ENCODE results near the gene DAAM1.

DNA sequence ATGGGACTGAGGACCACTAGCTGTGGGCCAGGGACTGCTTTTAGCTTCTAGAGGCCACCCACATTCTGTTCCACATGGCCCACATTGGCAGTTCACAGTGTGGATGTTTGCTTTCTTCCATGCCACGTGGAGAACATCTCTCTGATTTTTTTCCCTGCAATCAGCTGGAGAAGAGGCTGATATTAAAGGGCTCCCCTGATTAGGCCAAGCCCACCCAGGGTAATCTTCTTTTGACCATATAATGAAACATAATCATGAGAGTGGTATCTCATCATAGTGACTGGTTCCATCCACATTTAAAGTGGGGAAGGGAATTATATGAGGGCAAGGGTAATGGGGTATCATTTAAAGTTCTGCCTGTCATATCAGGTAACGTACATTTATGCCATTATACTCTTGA is 15.8 kb downstream of the DAAM1 start:
- TF ChIP-seq, protein P1, sequence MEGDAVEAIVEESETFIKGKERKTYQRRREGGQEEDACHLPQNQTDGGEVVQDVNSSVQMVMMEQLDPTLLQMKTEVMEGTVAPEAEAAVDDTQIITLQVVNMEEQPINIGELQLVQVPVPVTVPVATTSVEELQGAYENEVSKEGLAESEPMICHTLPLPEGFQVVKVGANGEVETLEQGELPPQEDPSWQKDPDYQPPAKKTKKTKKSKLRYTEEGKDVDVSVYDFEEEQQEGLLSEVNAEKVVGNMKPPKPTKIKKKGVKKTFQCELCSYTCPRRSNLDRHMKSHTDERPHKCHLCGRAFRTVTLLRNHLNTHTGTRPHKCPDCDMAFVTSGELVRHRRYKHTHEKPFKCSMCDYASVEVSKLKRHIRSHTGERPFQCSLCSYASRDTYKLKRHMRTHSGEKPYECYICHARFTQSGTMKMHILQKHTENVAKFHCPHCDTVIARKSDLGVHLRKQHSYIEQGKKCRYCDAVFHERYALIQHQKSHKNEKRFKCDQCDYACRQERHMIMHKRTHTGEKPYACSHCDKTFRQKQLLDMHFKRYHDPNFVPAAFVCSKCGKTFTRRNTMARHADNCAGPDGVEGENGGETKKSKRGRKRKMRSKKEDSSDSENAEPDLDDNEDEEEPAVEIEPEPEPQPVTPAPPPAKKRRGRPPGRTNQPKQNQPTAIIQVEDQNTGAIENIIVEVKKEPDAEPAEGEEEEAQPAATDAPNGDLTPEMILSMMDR (IDR thresholded peaks at IDR 0.05): no peak
- no peak for TF ChIP-seq KDM5A (IDR thresholded peaks at IDR 0.05)
- no peak for TF ChIP-seq CEBPB (IDR thresholded peaks at IDR 0.05)
- TF ChIP-seq MAZ (IDR thresholded peaks at IDR 0.05; ENCODE audit: borderline replicate concordance, low read depth, low read length): no peak
- TF ChIP-seq, protein P2, sequence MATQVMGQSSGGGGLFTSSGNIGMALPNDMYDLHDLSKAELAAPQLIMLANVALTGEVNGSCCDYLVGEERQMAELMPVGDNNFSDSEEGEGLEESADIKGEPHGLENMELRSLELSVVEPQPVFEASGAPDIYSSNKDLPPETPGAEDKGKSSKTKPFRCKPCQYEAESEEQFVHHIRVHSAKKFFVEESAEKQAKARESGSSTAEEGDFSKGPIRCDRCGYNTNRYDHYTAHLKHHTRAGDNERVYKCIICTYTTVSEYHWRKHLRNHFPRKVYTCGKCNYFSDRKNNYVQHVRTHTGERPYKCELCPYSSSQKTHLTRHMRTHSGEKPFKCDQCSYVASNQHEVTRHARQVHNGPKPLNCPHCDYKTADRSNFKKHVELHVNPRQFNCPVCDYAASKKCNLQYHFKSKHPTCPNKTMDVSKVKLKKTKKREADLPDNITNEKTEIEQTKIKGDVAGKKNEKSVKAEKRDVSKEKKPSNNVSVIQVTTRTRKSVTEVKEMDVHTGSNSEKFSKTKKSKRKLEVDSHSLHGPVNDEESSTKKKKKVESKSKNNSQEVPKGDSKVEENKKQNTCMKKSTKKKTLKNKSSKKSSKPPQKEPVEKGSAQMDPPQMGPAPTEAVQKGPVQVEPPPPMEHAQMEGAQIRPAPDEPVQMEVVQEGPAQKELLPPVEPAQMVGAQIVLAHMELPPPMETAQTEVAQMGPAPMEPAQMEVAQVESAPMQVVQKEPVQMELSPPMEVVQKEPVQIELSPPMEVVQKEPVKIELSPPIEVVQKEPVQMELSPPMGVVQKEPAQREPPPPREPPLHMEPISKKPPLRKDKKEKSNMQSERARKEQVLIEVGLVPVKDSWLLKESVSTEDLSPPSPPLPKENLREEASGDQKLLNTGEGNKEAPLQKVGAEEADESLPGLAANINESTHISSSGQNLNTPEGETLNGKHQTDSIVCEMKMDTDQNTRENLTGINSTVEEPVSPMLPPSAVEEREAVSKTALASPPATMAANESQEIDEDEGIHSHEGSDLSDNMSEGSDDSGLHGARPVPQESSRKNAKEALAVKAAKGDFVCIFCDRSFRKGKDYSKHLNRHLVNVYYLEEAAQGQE (IDR thresholded peaks at IDR 0.05): no peak
- no peak for TF ChIP-seq EP300 (IDR thresholded peaks at IDR 0.05)
- TF ChIP-seq KDM1A (IDR thresholded peaks at IDR 0.05; ENCODE audit: low read depth): no peak
- TF ChIP-seq POLR2A (IDR thresholded peaks at IDR 0.05; ENCODE audit: low read length): no peak
- no peak for TF ChIP-seq JUN (IDR thresholded peaks at IDR 0.05)
- TF ChIP-seq, protein P3, sequence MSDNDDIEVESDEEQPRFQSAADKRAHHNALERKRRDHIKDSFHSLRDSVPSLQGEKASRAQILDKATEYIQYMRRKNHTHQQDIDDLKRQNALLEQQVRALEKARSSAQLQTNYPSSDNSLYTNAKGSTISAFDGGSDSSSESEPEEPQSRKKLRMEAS (IDR thresholded peaks at IDR 0.05): no peak

Measured in A549 (cell line).